Gastrocnemius medialis (tissue), 4 donors: Measurements from ENCODE around the gene GJD4.

Experiments used
- POLR2A ChIP-seq, 2 donors: fragments of 450-650 bp; IDR thresholded peaks; one replicate each; pipeline ENCODE4 v1.6.1; 2017; ENCODE audit warnings: antibody characterized with exemption in 2 of 2, mild to moderate bottlenecking in 2 of 2, moderate library complexity in 2 of 2
- TF ChIP-seq, protein P1 (sequence below), 5 experiments: fragments of 450-650 bp in 3 of 5; fragments of 200-600 bp in 2 of 5; sonication (generic) in 2 of 5; IDR thresholded peaks in 4 of 5; conservative IDR thresholded peaks in 1 of 5; 1 replicate in 4 of 5; 2 replicates in 1 of 5; pipeline ENCODE4 v1.5.1; 2016 to 2019; ENCODE audit warnings: antibody characterized with exemption in 5 of 5, mild to moderate bottlenecking in 3 of 5, moderate library complexity in 3 of 5

DNA sequence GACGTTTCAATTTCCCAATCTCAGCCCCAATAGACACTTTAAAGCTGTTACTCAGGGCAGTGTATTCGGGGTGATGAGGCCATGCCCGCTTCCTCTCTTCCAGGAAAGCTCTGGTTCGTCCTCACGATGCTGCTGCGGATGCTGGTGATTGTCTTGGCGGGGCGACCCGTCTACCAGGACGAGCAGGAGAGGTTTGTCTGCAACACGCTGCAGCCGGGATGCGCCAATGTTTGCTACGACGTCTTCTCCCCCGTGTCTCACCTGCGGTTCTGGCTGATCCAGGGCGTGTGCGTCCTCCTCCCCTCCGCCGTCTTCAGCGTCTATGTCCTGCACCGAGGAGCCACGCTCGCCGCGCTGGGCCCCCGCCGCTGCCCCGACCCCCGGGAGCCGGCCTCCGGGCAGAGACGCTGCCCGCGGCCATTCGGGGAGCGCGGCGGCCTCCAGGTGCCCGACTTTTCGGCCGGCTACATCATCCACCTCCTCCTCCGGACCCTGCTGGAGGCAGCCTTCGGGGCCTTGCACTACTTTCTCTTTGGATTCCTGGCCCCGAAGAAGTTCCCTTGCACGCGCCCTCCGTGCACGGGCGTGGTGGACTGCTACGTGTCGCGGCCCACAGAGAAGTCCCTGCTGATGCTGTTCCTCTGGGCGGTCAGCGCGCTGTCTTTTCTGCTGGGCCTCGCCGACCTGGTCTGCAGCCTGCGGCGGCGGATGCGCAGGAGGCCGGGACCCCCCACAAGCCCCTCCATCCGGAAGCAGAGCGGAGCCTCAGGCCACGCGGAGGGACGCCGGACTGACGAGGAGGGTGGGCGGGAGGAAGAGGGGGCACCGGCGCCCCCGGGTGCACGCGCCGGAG is 2.6 kb downstream of the GJD4 start:
- no peak for TF ChIP-seq POLR2A (IDR thresholded peaks at IDR 0.05)
- TF ChIP-seq, protein P1, sequence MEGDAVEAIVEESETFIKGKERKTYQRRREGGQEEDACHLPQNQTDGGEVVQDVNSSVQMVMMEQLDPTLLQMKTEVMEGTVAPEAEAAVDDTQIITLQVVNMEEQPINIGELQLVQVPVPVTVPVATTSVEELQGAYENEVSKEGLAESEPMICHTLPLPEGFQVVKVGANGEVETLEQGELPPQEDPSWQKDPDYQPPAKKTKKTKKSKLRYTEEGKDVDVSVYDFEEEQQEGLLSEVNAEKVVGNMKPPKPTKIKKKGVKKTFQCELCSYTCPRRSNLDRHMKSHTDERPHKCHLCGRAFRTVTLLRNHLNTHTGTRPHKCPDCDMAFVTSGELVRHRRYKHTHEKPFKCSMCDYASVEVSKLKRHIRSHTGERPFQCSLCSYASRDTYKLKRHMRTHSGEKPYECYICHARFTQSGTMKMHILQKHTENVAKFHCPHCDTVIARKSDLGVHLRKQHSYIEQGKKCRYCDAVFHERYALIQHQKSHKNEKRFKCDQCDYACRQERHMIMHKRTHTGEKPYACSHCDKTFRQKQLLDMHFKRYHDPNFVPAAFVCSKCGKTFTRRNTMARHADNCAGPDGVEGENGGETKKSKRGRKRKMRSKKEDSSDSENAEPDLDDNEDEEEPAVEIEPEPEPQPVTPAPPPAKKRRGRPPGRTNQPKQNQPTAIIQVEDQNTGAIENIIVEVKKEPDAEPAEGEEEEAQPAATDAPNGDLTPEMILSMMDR (IDR thresholded peaks at IDR 0.05 in 4 of 5, conservative IDR thresholded peaks at IDR 0.05 in 1 of 5): no peak
